GM18873 (cell line): Measurements from ENCODE around the gene NLRC5.
"Not testable (repeated sequence)": the region's sequence is repeated elsewhere in the genome, so short reads cannot be mapped to it uniquely, and the experiment has no call there.

Experiments
- ATAC-seq: cut with Tn5 transposase; IDR thresholded peaks from one replicate; pipeline ENCODE4 v1.9.1; 2021; ENCODE audit warnings: mild to moderate bottlenecking, moderate library complexity, moderate number of reproducible peaks; ENCODE audit not compliant: unreplicated experiment, low FRiP score

NLRC5 gene

GRCh38 chr16:57092786-57093411 lies 103.5 kb downstream of the NLRC5 start:
- no peak for ATAC-seq

DNA sequence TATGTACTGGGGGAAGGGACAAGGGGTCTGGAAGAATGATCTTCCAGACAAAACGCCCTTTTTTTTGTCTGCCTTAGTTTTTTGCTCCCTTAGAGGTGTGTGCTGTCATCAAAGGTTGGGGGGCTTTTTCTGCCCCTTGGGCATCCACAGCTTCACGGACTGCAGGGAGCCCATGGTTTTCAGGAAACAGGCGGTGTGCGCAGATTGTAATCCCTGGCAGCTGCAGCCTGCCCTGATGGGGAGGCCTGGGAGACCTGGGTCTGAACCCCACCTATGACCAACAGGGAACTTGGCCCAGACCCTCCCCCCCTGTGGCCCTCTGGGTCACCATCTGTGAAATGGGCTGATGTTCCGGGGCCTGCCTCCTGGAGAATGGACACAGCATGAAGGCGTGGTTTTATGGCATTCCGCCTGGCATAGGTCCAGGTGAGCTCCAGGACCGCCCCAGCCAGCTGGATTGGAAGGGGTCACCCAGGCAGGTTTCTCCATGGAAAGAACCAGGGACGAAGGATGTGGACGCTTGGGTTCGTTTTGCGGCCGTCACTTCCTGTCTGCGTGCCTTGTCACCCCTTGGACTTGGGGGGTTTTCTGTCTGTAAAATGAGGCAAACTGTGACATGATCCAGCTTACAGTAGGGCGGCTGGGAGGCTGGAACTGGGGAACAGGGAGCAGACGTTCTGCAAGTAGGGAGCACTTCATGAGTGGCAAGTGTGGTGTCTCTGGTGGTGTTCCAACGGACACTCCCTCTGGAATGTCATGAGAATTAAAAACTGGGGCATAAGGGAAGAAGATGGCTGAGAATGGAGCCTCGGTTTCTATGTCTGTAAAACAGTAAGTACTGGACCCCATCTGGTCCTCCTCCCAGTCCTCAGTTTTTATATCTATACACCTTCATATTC lies 104.6 kb downstream of the NLRC5 start:
- ATAC-seq = no peak

GRCh38 chr16:57094911-57095310 lies 105.6 kb downstream of the NLRC5 start:
- no peak for ATAC-seq

DNA sequence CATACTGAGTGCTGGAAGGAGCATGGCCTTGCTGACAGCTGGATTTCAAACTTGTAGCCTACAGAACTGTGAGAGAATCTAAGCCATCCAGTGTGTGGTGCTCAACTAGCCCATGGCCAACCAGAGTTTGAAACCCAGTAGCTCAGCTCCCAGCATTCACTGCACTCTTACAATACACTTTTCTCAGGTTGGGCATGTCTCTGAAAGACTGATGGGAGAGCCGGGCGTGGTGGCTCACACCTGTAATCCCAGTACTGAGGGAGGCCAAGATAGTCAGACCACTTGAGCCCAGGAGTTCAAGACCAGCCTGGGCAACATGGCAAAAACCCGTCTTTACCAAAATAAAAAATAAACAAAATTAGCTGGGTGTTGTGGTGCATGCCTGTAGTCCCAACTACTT lies 106.8 kb downstream of the NLRC5 start:
- no peak for ATAC-seq

DNA sequence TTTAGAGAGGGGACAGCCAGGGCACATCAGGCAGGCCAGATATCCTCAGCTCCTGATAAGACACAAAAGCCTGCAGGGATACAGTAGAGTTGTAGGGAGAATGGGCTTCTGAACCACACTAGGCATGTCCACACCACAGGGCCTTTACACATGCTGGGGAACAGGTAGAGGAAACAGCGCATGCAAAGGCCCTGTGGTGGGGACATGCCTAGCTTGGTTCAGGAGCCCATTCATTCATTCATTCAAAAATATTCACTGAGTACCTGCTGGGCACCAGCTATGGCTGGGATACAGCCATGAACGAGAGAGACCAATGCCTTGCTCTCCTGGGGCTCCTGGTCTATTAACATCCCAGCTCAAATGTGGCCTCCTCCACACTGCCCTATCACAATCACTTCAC lies 107.4 kb downstream of the NLRC5 start:
- no peak for ATAC-seq

GRCh38 chr16:57098188-57098841 lies 109.0 kb downstream of the NLRC5 start:
- ATAC-seq = no peak

DNA sequence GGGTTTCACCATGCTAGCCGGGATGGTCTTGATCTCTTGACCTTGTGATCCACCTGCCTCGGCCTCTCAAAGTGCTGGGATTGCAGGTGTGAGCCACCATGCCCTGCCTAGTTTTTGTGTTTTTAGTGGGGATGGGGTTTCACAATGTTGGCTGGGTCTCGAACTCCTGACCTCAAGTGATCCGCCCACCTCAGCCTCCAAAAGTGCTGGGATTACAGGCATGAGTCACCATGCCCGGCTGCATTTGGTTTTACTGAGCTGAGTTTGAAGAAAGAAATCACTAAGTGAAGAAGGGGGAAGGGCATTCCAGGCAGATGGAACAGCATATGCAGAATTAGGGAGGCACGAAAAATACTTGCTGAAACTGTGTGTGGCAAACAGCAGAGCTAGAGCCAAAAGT lies 110.6 kb downstream of the NLRC5 start:
- not testable (repeated sequence) for ATAC-seq

GRCh38 chr16:57100445-57100844 lies 111.1 kb downstream of the NLRC5 start:
- ATAC-seq = no peak

DNA sequence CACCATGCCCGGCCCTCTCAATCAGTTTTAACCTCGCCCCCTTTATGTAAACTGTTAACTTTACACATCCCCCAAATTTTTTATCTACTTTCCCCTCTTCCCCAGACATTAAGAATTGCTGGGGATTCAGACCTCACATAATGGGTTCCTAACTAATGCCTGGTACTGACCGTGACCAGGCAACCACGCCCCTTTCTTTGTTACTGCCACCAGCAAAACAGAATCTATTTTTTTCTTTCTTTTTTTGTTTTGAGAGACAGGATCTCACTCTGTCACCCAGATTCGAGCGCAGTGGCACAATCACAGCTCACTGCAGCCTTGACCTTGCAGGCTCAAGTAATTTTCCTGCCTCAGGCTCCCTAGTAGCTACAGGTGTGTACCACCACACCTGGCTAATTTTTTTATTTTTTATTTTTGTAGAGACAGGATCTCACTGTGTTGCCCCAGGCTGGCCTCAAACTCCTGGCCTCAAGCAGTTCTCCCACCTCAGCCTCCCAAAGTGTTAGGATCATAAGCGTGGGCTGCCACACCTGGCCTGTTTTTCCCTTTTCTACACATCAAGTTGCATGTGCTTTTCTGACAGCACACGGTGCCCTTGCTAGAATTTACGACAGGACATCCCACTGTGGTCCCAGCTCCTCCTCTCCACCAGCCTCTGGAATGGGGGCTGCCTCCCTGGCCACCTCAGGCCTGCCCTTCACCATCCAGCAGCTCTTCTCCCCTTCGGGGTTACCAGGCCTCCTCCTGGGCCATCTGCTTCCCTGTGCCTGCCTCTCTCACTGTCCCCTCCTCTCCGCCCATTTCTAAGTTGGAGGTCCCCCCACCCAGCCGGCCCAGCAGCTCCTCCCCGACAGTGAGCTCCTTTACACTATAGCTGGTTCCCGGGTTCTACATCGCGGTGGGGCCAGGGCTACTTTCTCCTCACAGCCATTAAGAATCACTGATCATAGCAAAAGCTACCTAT lies 113.8 kb downstream of the NLRC5 start:
- ATAC-seq = no peak

DNA sequence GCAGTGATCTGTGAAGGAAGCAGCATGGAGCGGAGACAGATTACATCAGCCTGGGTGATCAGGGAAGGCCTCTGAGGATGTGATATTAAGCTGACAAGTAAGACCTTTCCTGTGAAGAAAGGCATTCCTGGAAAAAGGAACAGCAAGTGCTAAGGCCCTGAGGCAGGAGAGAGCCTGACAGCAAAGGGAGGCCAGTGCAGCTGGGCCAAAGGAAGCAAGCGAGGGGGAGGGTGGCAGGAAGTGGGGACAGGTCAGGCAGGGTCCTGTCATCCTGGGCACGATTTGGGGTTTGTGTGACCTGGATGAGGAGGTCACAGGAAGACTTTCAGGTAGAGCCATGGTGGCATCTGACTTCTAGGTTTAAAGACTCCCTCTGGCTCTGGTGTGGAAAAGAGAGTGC lies 115.3 kb downstream of the NLRC5 start:
- ATAC-seq = no peak

DNA sequence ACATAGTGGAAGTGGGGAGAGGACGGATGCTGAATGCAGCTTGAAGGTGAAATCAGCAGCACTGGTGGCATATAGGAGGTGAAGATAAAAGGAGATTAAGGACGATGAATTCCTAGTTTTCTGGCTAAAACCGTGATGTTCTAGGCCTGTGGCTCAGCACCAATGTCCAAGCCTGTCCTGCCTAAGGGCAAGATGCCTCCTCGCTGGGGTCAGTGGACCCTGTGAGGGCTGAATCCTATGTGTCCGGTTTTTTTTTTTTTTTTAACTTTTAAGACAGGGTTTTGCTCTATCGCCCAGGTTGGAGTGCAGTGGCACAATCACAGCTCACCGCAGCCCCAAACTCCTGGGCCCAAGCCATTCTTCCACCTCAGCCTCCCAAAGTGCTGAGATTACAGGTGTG lies 115.8 kb downstream of the NLRC5 start:
- ATAC-seq = no peak

DNA sequence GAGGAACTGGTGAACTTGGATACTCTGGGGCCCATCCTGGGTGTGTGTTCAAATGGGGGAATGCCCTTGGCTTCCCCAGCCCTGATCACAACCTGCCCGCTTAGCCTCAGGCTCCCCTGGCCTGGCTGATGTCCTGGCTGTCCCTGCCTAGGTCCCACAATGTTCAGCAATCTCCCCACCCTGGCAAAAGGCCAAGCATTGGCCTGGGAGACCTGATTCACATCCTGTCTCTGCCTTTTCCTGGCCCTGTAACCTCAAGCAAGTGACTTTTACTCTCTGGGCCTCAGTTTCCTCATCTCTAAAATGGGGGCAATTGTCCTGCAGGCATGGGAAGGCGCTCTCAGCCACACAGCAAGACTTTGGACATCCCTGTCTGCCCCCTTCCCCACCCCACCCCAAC lies 117.4 kb downstream of the NLRC5 start:
- ATAC-seq = no peak

- ATAC-seq = no peak
These were observed 118.1 kb downstream of the NLRC5 start for GRCh38 chr16:57107321-57107922.

- ATAC-seq = no peak
These were observed 119.1 kb downstream of the NLRC5 start for GRCh38 chr16:57108432-57108831.

GRCh38 chr16:57109259-57110105 lies 120.1 kb downstream of the NLRC5 start:
- ATAC-seq = not testable (repeated sequence)

GRCh38 chr16:57110937-57111336 lies 121.6 kb downstream of the NLRC5 start:
- ATAC-seq = no peak

DNA sequence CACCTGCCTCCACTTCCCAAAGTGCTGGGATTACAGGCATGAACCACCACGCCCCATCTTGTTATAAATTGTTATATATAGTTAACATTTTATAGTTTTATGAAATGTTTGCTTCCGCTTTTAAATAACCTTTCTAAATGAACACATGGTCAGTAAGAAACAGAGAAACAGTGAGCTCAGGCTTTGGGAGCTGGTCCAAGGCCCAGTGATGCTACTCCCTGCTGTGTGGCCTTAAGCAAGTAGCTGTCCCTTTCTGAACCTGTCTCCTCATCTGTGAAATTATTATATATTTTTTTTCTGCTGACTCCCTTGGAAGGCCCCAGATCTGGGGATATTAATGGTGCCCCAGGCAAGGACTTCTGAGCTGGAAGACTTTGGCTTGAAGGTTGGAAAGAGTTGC lies 122.1 kb downstream of the NLRC5 start:
- ATAC-seq = no peak

- ATAC-seq = no peak
These were observed 123.2 kb downstream of the NLRC5 start for GRCh38 chr16:57112403-57113041.

DNA sequence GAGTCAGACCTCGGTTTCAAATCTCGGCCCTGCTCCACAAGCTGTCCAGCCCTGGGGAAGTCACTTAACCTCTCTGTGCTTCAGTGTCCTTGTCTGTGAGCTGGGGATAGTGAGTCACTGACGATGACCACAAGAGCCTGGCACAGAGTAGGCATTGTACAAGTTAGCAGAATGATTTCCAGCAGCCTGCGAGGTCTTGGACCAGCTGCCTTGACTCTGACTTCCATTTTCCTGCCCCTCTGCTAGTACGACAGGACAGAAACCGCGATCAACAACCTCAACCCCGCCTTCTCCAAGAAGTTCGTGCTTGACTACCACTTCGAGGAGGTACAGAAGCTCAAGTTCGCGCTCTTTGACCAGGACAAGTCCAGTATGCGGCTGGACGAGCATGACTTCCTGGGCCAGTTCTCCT lies 123.7 kb downstream of the NLRC5 start:
- ATAC-seq = no peak
